Activated CD4-positive, alpha-beta T cell treated with anti-CD3 and anti-CD28 coated beads, Interleukin-2, amount 50 U/mL, for 1 hour (primary cell): ENCODE measurements around the gene NEK11.
A peak's percentile ranks its signal among the peaks of the same experiment; 100 is the strongest.

Source experiments
- DNase-seq: peaks from one replicate; pipeline ENCODE4 v3.0.0-alpha.2; 2020

The NEK11 gene

DNA sequence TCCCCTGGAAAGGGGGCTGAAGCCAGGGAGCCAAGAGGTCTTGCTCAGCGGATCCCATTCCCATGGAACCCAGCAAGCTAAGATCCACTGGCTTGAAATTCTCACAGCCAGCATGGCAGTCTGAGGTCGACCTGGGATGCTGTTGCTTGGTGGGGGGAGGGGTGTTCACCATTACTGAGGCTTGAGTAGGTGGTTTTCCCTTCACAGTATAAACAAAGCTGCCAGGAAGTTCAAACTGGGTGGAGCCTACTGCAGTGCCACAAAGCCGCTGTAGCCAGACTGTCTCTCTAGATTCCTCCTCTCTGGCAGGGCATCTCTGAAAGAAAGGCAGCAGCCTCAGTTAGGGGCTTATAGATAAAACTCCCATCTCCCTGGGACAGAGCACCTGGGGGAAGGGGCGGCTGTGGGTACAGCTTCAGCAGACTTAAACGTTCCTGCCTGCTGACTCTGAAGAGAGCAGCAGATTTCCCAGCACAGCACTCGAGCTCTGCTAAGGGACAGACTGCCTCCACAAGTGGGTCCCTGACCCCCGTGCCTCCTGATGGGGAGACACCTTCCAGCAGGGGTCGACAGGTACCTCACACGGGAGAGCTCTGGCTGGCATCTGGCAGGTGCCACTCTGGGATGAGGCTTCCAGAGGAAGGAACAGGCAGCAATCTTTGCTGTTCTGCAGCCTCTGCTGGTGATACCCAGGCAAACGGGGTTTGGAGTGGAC lies 15.8 kb downstream of the NEK11 start:
- peak; percentile 20 for DNase-seq

DNA sequence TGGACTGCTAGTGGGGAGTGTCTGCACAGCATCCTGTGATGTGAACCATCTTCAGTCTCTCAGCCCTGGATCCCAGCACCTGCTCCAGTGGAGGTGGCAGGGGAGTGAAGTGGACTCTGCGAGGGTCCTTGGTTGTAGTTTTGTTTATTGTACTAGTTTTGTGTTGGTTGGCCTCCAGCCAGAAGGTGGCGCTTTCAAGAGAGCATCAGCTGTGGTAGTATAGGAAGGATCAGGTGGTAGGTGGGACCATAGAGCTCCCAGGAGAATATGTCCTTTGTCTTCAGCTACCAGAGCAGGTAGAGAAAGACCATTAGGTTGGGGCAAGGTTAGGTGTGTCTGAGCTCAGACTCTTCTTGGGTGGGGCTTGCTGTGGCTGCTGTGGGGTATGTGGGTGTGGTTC lies 20.9 kb downstream of the NEK11 start:
- DNase-seq: no peak

DNA sequence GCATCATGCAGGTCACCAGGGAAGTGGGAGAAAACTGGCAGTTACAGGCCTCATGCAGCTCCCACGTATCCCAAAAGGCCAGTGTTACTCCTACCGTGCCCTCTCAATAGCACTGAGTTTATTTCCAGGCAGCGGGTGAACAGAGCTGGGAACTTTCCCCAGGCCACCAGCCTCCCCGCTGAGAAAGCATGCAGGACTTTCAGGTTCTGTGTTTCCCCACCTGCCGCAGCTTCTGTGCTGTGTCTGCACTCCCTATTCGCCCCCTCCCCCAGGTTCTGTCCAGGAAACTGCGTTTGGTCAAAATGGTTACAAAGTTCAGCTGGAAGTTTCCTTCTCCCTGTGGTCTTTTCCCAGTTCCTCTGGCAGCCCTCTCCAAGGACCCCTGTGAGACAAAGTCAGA lies 21.4 kb downstream of the NEK11 start:
- no peak for DNase-seq

GRCh38 chr3:131050001-131050400 lies 23.3 kb downstream of the NEK11 start:
- no peak for DNase-seq

DNA sequence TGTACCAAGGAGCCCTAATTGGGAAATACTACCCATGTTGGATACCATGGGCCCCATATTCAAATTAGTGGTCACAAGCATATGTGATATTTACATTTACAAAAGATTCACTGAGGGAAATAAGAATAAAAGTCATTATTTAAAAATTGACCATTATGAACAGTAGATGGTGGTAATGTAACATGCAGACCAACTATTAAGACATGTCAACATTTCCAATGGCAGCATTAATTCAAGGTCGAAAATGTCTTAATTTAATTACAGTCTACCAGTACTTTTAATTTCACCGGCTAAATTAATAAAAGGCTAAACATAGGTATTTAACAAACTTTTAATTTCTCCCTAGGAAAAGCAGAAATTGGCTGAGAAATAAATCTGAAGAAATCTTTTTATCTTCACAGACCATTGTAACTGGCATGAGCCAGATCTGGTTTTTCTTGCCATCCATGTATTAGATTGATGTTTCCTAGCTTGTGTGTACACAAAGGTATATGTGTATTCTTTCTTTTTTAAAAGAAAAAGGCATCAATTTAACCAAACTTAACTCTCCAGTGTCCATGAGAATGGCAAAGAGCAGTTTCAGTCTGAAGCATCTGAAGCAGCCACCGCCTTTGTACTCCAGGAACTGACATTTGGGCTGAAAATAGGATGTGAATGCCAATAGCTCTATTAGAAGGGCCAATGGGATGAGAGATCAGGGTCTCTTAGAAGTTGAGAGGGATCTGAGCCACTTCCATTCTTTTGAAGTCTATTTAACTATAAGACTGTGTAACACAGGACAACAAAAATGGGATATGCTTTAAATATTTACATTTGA lies 26.6 kb downstream of the NEK11 start:
- no peak for DNase-seq

DNA sequence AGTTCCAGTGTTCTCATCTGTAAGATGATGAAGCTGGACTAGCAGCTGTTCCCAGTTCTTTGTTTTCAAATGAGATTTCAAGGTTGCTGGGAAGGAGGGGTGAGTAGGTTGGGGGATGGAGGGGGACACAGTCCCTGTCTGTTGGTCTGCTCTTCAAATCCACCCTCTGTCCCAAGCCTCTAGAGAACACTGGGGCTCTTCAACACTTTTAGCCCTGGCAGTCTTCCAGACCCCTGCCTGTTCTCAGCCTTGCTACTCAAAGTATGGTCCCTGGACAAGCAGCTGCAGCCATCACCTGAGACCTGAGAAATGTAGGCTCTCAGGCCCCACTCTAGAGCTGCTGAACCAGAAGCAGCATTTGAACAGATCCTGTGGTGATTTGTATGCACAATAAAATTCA lies 41.3 kb downstream of the NEK11 start:
- DNase-seq: no peak

GRCh38 chr3:131072099-131072559 lies 45.5 kb downstream of the NEK11 start:
- no peak for DNase-seq

GRCh38 chr3:131072845-131073244 lies 46.2 kb downstream of the NEK11 start:
- DNase-seq: no peak

DNA sequence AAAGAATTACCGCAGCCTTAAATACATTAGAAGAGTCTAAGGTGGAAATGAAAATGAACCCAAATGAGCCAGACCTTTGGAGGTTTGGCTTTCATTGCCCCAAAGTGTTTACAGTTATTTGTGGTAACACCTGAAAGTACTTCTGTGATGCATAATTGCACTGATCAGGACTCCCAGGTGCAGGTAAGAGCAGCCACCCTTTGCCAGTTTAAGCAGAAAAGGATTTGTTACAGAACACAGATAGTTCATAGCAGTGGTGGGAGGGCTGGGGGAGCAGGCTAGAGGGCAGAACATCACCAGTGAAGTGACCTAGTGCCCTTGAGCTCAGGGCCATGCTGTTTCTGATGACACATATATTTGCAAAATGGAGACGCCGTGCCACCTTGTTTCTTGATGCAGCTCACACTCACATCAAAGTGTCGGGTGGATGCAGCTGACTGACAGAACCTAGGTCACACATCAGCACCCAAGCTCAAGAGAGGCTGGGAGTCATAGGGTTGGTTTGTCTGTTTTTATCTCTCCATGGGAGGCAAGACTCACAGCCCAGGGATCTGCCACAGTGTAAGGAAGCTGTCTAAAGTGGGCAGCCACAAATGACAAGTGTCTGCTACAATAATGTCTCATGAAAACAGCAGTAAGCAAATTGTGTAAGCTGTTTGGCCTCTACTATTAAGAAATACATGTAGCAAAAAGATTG lies 49.1 kb downstream of the NEK11 start:
- no peak for DNase-seq

- DNase-seq: no peak
Measured at GRCh38 chr3:131077904-131078303, 51.2 kb downstream of the NEK11 start.

DNA sequence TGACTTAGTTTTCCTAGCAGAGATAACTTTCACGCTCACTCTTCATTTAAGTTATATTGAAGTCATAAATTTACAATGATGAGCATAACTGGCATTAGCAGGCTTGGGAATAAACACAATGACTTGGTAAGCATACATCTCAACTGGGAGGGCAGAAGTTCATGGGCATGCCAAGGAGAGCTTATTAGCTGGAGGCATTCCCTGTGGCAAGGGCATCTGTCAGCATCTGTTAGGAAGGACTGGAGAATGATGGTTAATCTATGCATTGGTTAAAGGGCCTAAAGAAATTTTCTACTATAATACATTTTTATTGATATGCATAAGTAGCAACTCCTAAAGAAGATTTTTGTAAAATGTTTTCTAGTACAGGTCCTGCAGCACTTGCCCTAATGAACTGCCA lies 52.4 kb downstream of the NEK11 start:
- DNase-seq: no peak

- DNase-seq: no peak
Measured at GRCh38 chr3:131081224-131081623, 54.5 kb downstream of the NEK11 start.

DNA sequence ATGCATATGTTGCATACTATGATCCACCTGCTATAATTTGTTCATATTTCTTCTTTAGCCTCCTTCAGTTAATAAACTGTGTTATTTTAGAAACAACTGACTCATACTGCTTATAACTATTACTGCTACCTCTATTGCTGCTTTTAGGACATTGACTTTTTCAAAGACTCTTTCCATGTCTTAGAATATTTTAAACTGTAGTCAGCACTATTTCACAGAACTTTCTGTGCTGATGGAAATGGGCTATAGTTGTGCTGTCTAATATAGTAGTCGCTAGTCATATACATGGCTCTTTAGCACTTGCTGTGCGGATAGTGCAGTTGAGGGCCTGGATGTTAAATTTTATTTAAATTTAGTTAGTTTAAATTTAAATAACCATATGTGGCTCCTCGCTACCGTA lies 55.6 kb downstream of the NEK11 start:
- DNase-seq: no peak

DNA sequence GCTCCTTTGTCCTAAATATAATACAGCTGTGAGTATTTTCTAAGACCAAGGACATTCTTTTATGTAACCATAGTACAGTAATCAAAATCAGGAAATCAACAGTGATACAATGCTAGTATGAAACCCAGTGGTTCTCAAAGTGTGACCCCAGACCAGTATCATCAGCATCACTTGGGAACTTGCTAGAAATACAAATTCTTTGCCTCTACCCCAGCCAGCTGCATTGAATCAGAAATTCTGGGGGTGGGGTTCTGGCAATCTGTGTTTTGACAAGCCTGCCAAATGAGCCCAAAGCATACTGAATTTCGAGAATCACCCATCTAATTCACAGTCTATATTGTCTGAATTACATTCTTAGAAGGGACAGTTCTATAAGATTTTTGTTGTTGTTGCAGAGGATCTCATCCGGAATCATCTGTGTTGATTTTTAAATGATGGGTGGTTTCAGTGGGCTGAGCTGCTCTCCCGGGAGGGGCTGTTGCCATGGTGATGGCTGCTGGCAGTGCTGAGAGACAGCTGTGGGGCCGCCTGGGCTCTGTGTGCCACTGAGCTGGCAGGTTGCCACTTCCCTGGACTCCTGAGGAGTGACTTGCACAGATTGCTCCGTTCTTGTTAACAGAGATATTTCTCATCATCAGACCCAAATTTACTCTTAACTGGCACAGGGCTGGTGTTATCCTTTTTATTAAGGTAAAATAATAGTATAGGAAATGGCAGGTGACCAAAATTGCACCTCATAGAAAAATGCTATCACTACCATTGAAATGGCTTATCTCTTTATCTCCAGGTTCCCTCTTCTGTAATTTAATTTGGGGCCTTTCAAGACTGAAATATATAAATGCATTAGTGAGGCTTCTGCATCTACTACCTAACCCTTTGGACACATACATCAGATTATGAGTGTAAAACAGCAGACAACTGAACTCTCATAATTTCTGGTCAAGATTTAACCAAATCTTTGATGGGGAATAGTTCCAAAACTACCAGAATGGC lies 56.5 kb downstream of the NEK11 start:
- no peak for DNase-seq

DNA sequence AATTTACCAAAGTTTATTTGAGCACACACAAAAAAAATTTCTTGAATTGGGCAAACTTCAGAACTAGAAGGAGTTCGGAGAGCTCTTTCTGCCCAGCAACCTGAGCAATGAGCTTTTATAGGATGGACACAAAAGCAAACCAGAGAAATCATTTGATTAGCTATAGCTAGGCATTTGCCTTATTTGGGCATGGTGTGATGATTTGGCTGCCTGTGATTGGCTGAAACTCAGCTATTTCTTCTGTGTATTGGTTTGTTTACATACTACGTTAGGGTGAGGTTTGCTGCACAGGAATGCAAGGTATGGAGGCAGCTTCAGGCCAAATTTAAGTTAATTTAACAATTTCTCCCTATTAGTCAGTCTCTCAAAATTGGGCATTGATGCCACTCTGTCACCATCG lies 65.1 kb downstream of the NEK11 start:
- no peak for DNase-seq

- DNase-seq: no peak
Measured at GRCh38 chr3:131107637-131108433, 81.2 kb downstream of the NEK11 start.

DNA sequence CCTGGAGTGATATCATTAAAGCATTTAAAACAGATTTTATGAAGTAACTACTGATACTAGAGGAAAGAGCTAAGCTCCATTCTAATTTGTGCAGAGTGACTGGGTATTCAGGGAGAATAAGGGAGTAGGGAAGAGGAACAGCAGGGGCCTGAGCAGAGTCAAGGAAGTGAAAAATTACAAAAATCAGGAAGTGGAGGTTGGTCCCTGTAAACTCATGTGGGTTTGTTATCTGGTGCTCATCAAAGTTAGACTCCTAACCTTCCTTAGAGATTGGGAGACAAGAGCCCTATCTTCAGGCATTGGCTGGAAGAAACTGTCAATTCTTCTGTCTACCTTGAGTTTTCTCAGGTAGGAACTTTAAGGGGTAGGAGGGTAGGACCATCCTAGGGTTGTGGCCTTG lies 82.5 kb downstream of the NEK11 start:
- no peak for DNase-seq

DNA sequence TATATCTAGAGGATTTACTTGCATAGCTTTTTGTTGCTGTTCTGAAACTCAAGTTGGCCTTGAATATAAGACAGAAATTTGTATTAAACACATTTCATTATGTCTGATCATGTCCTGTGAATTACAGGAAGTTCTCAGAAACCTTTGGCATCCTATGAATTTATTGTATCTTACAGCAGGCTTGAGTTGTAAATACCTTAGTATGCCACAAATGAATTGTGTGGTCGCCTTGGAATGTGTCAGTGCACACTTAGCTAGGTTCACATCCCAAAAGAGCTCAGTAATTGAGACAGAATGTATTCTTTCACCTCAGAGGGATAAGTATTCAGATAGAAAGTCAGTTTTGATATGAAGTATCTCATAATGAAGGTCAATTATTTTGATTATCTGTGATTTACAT lies 83.4 kb downstream of the NEK11 start:
- no peak for DNase-seq

DNA sequence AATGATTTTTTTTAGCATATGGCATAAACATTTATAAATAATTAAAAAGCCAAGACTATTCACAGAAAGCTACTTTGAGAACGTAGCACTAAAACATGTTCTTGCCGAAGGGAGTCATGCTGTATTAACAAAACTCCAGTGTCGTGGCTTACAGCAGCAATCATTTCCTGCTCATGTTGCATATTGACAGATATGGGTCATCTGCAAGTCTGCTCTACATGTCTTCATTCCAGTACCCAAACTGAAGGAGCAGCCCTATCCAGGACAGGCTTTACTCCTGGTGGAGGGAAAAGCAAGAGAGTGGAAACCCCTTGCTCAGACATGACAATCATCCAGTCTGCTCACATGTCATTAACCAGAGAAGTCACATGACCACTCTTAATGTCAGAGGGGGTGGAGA lies 87.6 kb downstream of the NEK11 start:
- no peak for DNase-seq

GRCh38 chr3:131125684-131126083 lies 99.0 kb downstream of the NEK11 start:
- DNase-seq: no peak

DNA sequence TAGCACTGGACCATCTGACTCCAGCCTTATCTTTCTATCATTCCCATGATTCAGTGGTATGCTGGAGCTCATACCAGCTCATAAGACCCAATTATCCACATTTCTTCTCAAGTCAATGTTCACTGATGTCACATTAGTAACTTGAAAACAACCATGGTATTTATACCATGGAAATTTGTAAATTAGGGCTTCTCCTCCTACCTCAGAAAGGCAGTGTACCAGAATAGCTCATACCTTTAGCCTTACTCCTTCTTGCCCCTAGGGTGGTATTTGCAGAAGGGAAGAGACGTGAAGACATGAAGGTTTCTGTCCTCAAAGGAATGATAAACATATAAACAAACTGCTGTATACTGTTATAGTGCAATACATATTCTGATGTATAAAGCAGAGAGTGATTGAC lies 114.2 kb downstream of the NEK11 start:
- DNase-seq: no peak

- no peak for DNase-seq
Measured at GRCh38 chr3:131141770-131142169, 115.1 kb downstream of the NEK11 start.
